Stimulated activated naive CD4-positive, alpha-beta T cell treated with Interleukin-2 at 50 U/mL for 16 hours (primary cell): Measurements from ENCODE around the gene MYH9.
A peak's percentile ranks its signal among the peaks of the same experiment; 100 is the strongest.
"Not testable (repeated sequence)": the region's sequence is repeated elsewhere in the genome, so short reads cannot be mapped to it uniquely, and the experiment has no call there.

Experiments used
- DNase-seq: peaks from one replicate; lab custom pipeline; 2025; lab: John Stamatoyannopoulos, UW

Gene MYH9

DNA sequence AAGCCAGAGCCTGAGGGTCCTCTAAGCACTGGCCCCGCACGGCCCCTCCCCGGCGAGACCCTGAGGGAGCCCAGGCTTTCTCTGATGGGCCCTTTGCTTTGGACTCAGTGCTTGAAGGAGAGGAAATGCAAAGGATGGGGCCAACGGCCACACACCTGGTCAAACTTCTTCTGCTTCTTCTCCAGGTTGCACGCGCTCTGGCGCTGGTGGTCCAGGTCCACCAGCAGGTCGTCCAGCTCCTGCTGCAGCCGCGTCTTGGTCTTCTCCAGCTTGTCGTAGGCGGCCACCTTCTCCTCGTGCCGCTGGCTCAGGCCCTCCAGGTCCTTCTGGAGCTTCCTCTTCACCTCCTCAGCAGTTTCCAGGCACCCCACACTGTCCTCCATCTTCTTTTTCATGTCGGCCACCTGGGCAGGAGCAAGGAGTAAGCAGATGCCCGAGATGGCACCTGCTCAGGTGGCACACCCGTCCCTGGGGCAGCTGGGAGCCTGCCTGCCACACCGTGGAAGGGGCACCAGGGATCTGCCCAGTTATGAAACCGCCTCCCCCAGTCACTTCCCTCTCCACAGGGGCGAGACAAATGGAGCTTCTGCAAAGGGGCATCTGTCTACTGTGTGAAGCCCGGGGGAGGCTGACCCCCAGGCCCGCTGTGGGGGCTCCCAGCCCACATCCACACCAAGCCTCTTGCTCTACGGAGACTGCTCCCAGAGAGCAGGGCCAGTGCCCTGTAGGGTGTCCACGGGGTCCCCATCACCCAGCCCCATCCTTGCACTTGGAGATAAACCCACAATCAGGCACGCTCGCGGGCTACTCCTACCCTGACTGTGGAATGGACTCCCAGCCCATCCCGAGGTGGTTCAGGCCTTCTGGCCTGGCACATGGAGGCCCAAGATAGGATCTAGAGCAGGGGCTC lies 95.7 kb downstream of the MYH9 start:
- no peak for DNase-seq

- DNase-seq, result not testable (repeated sequence)
These were observed 97.2 kb downstream of the MYH9 start for GRCh38 chr22:36290391-36291075.

DNA sequence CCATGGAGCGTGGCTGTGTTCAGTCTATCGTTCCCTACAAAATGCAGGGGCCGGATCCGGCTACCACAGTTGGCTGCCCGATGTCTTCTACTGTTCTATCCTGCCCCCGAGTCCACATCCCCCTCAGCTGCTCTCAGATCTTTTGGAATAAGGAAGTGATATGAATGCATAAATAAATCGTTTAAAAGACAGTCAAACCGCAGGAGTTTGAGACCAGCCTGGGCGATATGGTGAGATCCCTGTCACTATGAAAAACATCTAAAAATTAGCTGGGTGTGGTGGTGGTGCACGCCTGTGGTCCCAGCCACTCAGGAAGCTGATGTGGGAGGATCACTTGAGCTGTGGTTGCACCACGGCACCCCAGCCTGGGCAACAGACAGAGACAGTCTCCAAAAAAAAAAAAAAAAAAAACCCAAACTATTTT lies 97.8 kb downstream of the MYH9 start:
- DNase-seq, result peak; percentile 17

DNA sequence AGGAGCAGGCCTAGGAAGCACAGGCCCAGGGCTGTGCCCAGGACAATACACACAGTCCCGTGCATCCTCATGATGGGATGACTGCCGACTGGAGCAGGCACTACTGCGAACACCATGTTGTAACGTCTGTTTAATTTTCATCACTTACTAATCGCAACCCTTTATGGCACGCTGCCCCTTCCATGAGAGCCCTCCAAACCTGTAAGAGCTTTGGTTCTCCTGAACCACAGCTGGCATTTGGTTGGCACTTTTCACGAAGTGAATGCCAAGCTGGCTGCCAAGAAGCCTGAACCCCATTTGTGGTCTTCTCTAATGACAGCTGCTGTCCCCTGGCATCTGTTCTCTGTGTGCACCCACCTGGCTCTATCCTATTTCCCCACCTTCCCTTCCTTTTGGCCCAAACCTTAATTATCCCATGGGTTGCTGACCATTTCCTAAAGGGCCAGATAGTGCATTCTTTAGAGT lies 98.3 kb downstream of the MYH9 start:
- DNase-seq, result no peak

DNA sequence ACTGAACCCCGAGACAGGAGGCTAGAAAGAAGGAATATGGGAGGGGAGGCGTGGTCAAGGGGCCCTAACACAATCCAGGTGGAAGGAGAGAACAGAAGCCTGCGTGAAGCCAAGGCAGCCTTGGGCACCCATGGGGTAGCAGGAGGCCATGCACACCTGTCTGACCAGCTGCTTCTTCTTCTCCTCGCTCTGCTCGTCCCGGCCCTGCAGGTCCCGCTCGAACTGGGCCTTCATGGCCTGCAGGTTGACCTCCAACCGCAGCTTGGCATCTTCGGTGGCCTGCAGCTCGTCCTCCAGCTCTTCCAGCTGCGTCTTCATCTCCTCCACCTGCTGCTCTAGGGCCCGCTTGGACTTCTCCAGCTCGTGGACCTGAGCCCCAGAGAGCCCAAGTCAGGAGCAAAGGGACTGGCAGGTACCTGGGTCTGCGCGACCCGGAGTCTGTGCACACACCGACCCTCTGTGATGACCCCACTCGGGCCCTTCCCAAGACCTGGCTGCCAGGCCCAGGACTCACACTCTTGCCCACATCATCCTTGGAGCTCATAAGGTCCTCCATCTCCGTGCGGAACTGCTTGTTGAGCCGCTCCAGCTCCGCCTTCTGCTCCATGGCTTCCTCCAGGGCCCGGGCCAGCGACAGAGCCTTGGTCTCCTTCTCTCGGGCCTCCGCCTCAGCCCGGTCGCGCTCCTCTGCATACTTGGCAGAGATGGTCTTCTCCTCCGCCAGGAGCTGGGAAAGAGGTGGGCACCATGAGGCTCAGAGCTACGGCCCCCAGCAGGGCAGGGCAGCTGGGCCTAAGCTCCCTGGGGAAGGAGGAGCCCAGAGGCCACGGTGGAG lies 99.0 kb downstream of the MYH9 start:
- no peak for DNase-seq

DNA sequence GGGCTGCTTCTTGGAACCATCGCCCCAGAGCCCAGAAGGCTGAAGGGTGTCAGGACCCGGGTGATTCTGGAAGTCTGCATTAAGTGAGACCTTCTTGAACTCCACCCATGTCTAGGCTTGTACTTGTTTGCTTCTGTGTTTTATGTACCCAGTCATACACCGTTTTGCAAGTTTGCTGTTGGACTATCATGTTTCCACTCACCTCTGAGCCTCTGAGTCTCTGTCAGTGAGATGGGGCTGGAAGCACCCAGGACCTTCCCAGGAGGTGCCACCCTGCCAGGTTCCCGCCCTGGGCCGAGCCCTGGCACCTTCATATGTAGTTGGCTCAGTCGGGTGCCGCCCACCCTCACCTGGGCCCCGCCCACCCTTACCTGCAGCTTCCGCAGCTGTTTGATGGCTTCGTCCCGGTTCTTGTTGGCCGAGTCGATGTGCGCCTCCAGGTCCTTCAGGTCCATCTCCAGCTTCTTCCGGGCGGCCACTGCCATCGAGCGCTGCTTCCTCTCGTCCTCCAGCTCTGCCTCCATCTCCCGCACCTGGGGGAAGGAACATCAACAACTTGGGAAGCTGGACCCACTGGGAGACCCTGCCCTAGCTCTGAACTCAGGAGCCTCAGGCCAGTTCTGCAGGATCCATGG lies 99.8 kb downstream of the MYH9 start:
- DNase-seq, result no peak

GRCh38 chr22:36286096-36286957 lies 101.4 kb downstream of the MYH9 start:
- peak; percentile 46 for DNase-seq

GRCh38 chr22:36285545-36285944 lies 102.2 kb downstream of the MYH9 start:
- no peak for DNase-seq

- no peak for DNase-seq
These were observed 102.8 kb downstream of the MYH9 start for GRCh38 chr22:36285017-36285416.

DNA sequence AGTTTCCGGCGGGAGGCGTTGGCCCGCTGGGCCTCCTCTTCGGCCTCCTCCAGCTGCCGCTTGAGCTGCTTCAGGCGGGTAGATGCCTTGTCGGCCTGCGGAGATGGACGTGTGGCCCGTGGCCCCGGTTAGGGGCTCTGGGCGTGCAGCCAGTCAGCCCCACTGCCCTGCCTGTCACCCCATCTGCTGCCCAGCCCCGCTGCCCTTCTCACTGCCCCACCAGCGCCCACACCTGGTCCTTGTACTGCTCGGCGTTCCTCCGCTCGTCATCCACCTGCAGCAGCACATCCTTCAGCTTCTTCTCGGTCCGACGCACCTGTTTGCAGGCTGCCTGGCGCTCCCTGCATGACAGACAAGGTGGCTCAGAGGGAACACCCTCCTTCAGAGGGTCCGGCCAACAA lies 103.6 kb downstream of the MYH9 start:
- DNase-seq, result no peak

DNA sequence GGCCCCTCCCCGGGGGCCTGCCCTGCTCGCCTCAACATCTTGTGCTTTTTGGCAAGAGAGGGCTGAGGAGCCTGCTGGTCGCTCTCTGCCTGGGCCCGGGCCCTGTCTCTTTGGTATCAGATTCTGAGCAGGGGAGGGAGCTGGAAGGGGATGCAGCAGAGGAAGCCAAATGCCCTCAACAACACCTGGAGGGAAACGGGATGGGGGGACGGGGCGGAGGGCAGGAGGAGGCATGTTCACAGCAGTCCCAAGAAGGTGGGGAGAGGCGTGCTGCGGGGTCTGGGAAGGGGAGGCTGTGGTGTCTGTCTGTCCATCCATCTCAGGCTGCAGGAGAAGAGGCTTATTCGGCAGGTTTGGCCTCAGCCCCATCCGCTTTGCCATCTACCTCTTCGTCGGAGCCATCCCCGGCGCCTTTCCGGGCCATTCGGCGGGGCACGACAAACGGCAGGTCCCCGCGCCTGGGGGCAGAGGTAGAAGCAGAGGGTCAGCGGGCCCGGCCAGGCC lies 105.4 kb downstream of the MYH9 start:
- DNase-seq, result no peak

DNA sequence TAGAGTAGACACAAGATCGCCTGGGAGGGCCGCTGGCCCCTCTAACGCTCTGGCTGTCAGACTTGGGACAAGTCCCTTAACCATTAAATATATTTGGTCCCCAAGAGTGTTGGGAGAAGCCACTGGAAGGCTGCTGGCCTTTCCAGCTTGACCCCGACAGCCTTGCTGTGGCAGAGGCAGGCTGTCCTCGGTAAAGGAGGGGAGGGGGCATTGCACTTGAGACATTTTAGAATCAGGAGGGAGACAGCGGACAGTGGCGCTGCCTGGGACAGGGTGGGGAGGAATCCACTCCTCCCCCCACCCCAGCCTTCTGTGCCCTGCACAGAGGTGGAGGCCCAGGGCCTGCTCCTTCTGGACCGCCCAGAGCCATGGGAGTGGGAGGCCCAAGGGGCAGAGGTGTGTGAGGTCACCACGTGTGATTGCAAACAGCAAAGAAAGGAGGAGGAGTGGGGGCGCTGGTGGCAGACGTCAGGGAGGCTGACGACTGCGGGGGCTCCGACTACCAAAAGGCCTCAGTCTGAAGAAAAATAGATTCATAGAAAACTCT lies 105.9 kb downstream of the MYH9 start:
- no peak for DNase-seq

DNA sequence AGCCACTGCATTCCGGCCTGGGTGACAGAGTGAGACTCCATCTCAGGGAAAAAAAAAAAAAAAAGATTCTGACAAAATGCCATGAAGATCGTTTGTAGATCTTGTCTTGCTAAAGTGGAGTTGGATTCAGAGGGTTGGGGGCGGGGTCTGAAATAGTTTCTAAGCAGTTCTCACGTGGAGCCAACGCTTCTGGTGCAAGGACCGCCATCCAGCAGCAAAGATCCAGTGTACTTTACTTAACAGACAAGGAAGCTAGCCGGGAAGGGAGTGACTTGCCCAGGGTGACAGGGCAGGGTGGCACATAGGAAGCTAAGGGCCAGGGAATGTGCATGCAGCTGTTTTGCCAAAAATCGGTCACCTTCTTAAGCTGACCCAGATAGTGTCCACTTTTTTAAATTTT lies 107.4 kb downstream of the MYH9 start:
- DNase-seq, result no peak

DNA sequence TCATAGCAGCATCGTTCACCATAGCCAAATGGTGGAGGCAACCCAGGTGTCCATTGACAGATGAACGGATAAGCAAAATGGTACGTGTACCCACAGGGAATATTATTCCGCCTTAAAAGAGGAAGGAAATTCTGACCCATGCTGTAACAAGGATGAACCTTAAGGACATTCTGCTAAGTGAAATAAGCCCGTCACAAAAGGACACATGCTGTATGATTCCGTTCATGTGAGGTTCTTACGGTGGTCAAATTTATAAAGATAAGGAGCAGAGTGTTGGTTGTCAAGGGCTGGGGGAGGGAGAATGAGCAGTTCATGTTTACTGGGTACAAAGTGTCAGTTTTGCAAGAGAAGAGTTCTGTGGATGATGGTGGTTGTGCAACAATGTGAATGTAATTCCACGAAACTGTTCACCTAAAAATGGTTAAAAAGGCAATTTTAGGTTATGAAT lies 108.5 kb downstream of the MYH9 start:
- no peak for DNase-seq

GRCh38 chr22:36277482-36278291 lies 110.1 kb downstream of the MYH9 start:
- peak; percentile 69 for DNase-seq

GRCh38 chr22:36274531-36274930 lies 113.2 kb downstream of the MYH9 start:
- no peak for DNase-seq

- DNase-seq, result not testable (repeated sequence)
These were observed 115.8 kb downstream of the MYH9 start for GRCh38 chr22:36271951-36272350.

DNA sequence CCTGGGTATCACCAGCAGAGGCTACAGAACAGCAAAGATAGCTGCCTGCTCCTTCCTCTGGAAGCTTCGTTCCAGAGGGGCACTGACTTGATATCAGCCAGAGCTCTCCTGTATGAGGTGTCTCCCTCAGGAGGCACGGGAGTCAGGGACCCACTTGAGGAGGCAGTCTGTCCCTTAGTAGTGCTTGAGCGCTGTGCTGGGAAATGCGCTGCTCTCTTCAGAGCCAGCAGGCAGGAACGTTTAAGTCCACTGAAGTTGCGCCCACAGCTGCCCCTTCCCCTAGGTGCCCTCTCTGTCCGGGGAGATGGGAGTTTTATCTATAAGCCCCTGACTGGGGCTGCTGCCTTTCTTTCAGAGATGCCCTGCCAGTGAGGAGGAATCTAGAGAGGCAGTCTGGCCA lies 116.5 kb downstream of the MYH9 start:
- DNase-seq, result not testable (repeated sequence)

DNA sequence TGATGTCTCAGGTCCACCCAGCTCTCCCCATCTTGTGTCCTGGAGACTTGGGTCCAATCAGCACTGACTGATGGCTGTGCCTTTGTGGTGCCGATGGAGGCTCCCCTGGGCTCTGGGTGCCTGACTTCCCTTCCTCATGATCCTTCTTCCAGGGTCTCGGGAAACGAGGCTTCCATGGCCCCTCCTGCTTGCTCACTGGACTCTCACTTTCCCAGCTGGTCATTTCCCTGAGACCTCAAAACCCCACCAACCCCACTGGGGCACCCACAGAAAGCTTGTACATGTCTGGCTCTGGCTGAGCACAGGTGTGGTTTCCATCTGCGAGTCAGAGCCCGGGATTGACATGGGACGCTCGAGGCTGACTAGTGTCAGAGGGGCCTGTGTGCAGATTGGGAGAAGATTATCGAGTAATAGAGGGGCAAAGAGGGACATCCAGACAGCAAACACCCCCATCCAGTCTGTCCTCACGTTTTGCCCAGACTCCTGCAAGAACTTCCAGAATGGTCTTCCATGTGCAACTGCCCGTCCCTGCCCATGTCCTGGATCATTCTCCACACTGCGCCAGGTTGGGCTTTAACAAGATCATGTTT lies 119.8 kb downstream of the MYH9 start:
- DNase-seq, result no peak
